ENCODE results near the gene RAP1A.
A peak's percentile ranks its signal among the peaks of the same experiment; 100 is the strongest.
"Not testable (repeated sequence)": the region's sequence is repeated elsewhere in the genome, so short reads cannot be mapped to it uniquely, and the experiment has no call there.

The RAP1A gene

DNA sequence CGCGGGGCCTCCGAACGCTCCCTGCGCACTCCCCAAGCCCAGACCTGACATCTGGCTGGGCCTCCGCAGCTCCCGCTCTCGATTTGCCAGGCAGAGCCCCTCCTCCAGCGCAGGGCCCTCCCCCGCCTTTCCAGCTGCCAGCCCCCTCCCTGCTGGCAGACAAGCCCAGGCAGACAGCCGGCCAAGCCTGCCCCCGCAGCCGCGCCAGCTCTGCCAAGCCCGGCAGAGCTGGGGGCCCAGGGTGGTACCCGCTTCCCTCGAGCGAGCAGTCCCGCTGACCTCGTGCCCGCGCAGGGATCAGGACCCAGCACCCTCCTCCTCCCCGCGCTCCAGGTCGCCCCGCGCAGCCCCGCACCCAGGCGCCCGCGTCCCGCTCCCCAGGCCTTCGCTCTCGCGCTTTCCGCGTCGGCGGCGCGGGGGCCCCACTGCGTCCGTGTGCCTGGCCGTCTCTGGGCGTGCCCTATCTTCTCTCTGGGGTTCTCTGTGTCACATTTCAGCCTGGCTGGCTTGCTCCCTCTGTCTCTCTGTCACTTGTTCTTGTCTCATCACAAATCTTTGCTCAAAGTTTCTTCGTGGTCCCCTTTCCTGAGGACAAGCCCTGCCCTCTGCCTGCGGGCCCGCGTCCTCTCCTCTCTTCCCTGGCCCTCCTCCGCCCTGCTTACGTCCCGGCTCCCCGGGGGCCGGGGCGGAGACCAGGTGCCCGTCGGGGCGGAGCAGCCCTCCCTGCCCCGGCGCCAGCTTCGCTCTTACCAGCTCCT, 119.0 kb downstream of the RAP1A start:
- DNase-seq, result peak; percentile 16

DNA sequence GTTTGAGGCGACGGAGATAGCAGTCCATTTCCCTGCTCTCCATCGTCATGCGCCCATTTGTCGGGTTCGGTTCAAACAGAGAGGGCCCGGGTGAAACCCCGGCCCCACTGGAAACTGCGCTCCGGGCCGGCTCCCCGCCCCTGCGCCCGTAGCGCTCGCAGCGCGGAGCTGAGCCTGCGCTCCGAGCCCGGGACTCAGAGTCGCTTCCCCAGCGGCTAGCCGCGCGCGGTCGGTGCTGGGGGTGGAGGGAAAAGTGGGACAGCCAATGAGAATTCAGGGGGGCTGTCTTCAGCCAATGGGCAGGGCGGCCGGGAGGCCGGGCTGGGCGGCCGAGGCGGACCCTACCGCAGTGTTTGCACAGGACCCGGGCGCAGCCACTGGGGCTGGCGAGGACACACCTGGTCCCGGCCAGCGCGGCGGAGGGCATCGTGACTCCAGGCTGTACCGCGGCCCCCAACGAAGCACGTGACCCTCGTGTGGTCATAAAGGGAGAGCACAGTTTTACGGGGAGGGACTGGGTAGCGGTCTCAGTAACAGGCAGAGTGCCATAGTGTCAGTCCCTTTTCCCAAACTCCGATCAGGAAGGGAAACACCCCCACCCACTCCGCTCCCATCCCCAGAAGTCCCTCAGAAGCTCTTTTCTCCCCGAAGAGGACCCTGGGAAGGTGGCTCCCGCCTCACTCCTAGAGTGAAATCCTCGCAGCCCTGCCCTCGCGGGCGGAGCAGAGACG, 119.8 kb downstream of the RAP1A start, which contains the start of gene INKA2:
Gene INKA2 (minus strand): TSS at position 202 of the 731 bp plus-strand sequence. CDS start 153 bp downstream, at position 49.
- peak; percentile 29 for DNase-seq

DNA sequence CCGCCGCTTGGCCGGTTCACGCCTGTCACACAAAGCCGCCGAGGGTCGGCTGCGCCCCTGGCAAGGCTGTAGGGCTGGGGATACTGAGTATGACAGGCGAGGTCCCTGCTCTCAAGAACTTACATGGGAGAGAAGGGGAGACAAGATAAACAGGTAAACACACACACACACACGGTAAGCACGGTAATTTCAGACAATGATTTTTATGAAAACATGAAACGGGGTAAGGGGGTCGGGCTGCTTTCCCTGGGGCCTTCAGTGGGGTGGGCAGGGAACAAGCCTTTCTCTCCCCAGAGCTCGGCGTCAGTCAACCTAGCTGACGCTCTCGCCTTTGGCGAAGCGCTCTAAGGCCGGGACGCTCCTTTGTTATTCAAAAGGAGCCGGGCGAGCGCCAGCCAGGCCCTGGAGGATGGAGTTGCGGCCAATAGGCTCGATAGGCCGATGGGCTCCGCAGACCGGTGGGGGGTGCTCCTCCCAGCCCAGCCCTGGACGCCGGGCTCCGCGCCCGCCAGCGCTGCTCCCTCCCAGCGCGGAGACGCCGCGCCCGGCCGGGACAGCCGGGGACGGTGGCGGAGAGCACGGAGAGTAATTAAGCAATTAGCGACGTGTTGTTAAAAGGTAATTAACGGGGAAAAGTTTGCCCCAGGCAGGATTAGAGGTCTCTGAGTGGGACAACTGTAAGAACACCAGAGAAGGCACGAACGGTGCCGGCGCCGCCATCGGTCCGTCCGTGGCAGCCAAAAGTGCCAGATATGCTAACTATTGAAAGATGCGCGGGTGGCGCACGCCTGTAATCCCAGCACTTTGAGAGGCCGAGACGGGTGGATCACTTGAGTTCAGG, 120.6 kb downstream of the RAP1A start:
- no peak for DNase-seq

DNA sequence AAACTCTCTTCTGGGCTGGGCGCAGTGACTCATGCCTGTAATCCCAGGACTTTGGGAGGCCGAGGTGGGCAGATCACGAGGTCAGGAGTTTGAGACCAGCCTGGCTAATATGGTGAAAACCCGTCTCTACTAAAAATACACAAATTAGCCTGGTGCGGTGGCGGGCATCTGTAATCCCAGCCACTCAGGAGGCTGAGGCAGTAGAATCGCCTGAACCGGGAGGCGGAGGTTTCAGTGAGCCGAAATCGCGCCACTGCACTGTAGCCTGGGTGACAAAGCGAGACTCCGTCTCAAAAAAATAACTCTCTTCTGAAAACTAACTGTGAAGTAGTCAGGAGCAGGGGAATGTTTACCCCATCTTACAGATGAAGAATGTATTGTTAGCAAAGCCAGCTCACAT, 122.7 kb downstream of the RAP1A start:
- DNase-seq, result not testable (repeated sequence)

DNA sequence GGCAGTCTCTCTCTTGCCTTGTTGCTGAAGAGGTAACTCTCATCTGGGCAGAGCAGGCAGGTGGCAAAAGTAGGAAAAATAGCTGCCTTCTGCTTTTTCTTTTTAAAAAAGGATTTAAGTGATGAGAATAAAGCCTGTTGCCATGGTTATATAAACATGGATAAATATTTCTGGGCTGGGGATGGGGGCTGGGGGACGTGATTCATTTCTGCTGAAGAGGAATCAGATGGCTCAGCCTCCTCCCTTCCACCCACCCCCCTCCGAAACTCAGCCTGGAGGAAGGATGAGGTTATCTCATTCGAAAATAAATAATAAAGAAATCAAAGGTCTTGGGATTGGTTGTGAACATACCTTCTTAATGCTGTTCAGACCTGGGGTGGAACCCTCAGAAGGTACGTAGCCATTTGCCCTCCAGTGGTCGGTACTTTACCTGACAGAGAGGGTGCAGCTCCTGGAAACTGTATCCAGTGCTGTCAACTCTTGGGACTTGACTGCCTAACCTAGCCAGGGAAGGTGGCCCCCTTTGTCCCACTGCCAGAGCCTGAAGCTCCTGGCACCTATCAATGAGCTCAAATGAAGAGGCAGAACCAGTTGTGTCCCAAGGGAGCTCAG, 123.5 kb downstream of the RAP1A start:
- no peak for DNase-seq

DNA sequence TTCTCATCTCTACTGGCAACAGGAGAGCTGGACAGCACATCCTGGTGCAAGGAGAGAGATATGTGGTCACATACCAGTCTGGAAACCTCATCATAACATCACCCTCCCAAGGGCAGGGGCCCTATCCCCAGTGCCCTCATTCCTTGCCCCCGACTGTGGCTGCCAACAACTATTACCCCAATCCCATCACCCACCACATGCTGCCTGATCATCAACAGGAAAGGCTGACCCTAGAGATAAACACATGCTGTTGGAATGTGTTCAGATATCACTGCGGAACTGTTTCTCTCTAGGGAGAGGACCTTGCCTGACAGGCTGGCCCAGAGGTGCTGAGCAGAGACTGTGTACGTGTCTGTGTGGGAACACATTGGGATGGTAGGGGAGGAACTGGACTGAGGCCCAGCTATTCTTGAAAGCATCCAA, 124.1 kb downstream of the RAP1A start:
- DNase-seq, result no peak

DNA sequence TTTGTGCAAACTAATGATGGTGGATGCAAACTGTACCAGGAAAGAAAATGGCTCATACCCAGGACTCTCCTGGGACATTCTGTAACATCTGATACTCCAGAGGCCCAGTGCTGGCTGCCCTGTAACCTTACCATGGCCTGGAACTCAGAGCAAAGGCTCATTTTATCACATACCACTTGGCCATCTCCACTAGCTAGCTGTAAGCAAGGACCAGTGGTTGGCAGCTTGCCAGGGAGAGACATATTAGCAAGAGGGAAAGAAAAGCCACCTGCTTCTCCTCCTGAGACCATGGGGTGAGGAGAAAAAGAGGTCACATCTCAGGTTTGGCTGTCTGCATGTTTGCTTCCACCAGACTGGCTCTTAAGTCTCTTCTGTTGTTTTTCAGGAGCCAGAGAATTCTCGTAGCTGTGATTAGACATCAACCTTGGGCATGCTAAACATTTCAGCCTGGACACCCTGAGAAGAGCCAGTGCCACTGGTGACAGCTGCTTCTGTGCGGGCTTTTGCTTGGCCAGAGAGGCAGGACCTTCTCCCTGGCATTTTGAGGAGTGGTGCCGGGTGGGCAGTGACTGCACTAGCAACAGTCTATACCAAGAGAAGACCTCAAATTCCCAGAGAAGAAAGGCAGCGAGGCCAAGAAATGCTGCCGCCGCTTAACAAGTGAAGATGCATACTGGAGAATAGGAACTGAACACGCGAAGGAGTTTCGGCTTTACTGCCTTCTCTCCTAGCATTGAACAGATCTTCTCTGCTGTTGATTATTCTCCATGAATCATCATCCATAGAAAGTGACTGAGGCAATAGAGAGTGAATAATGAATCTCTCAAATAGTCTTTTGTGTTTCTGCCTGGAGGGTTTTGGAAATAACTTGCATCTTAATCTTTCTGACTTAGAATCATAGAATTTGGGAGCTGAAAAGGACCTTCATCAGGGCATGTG, 126.4 kb downstream of the RAP1A start:
- DNase-seq, result no peak

DNA sequence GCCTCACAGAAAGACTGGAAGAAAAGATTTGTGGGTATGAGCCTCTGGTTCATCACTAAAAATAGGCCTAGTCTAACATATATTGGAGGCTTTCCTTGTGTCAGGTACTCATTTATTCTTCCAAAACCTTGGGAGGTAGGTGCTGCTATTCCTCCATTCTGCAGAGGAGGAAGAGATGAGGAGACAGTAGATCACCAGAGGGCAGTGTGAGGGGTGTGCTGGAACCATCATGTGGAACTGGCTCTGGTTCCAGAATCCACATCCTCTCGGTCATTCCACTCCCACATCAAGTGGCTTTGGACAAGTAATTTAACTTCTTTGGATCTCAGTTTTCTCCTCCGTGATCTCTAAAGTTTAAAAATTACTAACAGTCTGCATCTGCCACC, 127.0 kb downstream of the RAP1A start:
- no peak for DNase-seq

DNA sequence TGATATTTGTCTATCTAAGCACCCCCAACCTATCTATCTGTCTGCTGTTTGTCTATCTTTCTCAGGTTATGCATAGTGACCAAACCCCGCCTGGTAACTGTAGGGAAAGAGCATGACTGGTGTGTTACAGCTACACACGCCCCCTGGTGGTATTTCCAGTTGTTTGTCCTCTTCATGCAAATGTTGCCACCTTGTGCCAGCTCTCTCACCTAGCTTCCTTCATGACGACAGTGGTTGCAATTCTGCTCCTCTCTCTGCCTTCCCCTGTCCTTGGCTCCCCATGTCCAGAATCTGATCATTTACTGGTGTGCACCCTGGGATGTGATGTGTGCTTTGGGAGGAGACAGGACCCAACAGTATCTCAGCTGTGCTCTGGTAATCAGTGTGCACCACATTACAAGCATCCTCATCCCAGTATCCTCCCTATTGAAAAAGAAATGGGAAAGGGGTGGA, 127.7 kb downstream of the RAP1A start:
- DNase-seq, result peak; percentile 16

DNA sequence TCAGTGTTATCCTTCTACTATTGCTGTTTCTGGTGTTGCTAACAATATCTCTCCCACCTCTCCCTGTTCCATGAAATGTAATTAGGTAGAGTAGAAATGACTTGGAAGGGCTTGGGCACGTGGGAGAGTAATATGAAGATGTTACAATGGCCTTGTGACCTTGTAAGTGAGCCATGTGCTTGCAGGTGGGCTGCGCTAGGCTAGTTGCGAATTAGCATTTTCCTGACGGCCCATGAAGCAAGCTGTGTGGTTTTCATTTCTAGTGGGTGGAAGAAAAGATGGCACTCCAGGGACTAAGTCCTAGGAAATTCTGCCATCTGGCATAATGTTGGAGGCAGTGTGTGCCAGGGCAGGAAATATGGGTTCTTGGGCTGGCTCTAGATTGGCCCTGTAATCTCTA, 128.4 kb downstream of the RAP1A start:
- DNase-seq, result no peak

DNA sequence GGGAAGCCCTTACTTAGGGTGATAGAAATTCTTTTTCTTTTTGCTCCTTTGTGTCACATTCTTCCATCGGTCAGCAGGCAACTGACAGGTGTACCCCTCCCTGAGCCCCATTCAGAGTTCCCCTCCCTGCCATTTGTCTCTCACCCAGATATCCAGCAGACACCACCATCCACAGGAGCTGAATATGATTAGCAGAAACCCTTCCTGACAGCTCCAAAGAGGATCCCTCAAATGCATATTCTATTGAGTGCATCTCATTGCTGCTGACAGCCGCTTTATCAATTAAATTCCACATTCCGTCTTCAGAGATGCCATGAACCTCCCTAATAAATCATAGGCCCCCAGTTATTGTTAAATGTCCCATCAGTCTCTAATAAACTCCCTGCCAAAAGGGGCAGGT, 130.0 kb downstream of the RAP1A start:
- no peak for DNase-seq

DNA sequence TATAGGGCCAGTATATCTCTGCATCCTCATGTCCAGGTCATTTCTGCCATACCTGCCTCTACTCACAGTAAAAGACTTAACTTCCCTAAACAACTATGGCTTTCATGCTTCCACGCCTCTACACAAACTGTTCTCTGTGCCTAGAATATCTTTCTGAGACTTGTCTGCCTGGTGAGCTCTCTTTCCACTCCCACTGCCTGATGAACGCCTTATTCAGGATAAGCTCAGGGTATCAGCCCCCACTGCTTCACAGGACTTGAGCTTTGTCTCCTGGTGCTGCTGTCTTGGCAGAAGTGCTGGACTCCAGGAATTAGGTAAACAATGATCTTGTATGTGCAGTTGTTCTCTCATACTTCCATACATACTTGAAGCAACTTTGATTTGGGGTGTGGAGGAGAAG, 131.3 kb downstream of the RAP1A start:
- DNase-seq, result no peak

DNA sequence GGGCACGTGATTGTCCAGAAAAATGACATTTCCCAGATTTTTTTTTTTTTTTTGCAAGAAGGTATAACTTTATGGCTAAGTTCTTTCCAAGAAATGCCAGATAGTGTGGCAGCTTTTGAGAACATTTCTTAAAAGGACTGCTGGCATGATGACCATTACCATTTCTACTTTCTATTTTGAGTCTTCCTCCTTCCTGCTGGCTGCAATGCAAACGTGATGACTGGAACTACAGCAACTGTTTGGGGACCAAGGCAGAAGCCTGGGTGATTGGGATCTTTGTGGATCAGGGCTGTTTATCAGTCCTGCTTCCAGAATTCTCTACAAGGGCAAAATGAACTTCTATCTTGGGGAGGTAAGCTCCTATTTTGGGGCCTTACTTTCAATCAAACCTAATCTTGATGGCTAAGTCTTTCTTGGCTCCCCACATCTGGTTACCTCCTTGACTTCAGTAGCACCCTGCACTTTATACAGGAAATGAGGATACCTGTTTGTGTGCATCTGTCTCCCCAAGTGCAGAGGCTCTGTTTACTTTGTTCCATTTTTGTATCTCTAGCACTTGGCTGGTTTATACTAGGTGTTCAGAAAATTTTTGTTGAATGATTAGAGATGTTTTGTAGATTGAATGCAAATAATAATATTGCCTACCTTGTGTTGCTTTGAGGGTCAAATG, 132.5 kb downstream of the RAP1A start:
- no peak for DNase-seq

DNA sequence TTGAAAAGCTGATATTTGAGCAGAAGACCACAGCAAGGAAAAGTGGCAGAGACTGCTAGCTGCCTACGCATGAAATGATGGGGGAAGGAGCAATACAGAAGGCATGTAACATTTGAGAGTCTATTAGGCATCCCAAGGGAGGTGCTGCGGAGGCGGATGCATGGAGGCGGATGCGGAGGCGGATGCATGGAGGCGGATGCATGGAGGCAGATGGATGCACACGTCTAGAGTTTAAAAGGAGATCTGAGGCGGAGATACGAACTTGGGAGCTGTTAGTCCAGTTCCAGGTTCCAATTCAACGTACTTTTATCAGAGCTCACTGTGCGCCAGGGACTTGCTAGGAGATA, 135.4 kb downstream of the RAP1A start:
- DNase-seq, result no peak

DNA sequence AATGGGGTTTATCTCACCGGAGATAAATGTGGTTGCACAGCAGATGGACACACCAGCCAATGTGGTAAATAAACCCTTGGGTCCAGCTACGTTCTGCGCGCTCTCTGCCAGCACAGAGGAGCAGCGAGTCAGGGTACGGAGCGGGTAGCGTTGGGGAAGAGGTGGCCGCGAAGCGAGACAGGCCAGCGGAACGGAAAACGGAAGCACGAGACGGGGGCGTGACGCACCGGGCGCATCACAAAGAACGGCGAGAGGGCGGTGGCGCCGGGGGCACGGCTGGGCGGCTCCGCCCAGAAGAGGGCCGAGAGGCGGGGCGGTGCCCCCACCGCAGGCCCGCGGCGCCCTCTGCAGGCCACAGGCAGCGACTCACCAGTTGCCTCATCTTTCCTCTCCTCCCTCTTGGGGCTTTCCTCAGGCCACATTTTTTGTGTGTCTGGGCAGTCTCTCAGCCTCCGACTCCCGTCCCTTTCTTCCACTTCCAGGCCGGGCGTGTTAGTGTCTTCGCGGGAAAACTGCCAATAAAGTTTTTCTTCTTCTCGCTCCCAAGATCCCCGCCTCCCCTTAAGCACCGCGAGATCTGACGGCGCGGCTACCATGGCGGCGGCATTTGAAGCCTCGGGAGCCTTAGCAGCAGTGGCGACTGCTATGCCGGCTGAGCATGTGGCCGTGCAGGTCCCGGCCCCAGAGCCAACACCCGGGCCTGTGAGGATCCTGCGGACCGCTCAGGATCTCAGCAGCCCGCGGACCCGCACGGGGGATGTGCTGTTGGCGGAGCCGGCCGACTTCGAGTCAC, 135.9 kb downstream of the RAP1A start, which contains the start of gene DDX20:
Gene DDX20 (plus strand): TSS at position 571 of the 793 bp plus-strand sequence. CDS start 24 bp downstream, at position 595.
- peak; percentile 88 for DNase-seq

DNA sequence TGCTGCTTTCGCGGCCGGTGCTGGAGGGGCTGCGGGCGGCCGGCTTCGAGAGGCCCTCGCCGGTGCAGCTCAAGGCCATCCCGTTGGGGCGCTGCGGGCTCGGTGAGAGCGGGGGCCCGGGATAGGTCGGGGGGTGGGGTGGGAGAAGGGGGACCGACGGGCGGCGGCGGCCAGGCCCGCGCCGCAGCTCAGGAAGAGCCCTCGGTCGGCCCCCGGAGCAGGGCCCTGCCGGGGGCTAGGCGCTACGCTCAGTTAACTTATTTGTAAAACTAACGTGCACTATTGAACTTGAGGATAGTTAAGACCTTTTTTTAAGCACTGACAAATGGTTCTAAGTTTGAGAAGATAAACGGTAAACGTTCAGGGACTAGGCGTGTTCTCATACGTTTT, 136.5 kb downstream of the RAP1A start:
- no peak for DNase-seq

DNA sequence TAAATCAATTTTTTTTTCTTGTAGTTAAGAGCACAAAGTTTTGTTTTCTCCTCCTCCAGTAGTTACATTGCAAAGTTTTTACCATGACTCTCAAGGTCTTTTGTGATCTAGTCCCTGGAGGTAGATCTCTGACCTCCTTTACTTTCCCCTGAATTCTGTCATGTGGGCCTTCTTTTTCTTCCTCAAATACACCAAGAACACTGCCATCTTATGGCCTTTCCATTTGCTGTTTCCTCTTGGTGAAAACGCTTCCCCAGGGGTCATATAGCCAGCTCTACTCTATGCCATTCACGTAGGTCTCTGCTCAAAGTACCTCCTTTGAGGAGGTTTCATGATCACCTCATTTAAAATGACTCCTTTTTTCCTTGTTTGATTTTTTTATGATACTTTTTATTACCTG, 138.8 kb downstream of the RAP1A start:
- no peak for DNase-seq

DNA sequence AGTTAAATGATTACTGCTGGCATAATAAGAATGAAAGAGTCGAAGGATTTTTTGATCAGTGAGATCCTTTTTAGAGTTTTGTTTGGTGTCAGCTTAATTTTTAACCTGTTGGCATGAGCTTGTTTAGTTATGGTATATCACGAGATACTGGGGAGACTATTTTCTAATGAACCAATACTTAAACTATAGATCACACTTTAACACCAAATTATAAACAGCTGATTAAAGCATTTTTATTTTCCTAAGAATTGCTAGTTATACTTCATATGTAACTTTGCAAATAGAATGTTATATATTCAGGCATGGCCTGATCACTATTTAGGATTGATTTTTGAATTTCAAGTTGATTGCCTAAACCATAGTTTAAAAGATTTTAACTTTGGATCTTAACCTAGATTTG, 142.1 kb downstream of the RAP1A start:
- DNase-seq, result no peak

DNA sequence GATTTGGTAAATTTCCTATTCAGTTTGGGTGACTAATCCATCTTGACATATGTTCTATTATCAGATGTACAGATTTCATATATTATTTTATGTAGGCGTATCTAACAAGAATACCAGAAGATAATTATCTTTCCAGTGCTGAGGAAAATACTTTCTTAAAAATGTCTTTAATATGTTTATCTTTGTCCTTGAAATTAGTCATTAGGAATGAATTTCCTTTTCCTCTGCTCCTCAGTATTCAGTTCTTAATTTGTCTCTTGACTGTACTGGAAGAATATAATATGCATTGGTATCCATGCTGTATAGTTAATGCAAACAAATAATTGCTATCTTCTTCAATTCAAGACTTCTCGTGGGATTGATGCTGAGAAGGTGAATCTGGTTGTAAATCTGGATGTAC, 142.7 kb downstream of the RAP1A start:
- DNase-seq, result no peak

Measured in effector CD8-positive, alpha-beta T cell (primary cell).